Ishikawa (cell line): Measurements from ENCODE around the gene GNAO1.

Source experiments
- CEBPB ChIP-seq: IDR thresholded peaks from 2 replicates; pipeline ENCODE4 v1.6.1; 2012
- CREB1 ChIP-seq: IDR thresholded peaks from 2 replicates; pipeline ENCODE4 v1.6.1; 2012; ENCODE audit warnings: low read depth
- EGR1 ChIP-seq: IDR thresholded peaks from 2 replicates; pipeline ENCODE4 v1.6.1; 2012
- EP300 ChIP-seq: IDR thresholded peaks from 2 replicates; pipeline ENCODE4 v1.6.1; 2012; ENCODE audit warnings: borderline replicate concordance
- FOXM1 ChIP-seq: IDR thresholded peaks from 2 replicates; pipeline ENCODE4 v1.6.1; 2012; ENCODE audit warnings: low read depth, borderline replicate concordance
- NFIC ChIP-seq: IDR thresholded peaks from 2 replicates; pipeline ENCODE4 v1.6.1; 2012
- RAD21 ChIP-seq: IDR thresholded peaks from 2 replicates; pipeline ENCODE4 v1.6.1; 2012; ENCODE audit warnings: low read depth
- TAF1 ChIP-seq: IDR thresholded peaks from 2 replicates; pipeline ENCODE4 v1.6.1; 2012; ENCODE audit warnings: low read depth, mild to moderate bottlenecking
- TCF12 ChIP-seq: IDR thresholded peaks from 2 replicates; pipeline ENCODE4 v1.6.1; 2012; ENCODE audit warnings: low read depth
- TEAD4 ChIP-seq: IDR thresholded peaks from 2 replicates; pipeline ENCODE4 v1.6.1; 2012
- YY1 ChIP-seq: IDR thresholded peaks from 2 replicates; pipeline ENCODE4 v1.6.1; 2012; ENCODE audit warnings: low read depth
- ZBTB7A ChIP-seq: IDR thresholded peaks from 2 replicates; pipeline ENCODE4 v1.6.1; 2012; ENCODE audit warnings: low read depth
- TF ChIP-seq, protein P1 (sequence below): IDR thresholded peaks from 2 replicates; pipeline ENCODE4 v1.6.1; 2012
- TF ChIP-seq, protein P2 (sequence below): IDR thresholded peaks from 2 replicates; pipeline ENCODE4 v1.6.1; 2012; ENCODE audit warnings: low read depth, mild to moderate bottlenecking
- TF ChIP-seq, protein P3 (sequence below): IDR thresholded peaks from 2 replicates; pipeline ENCODE4 v1.6.1; 2012

The GNAO1 gene

DNA sequence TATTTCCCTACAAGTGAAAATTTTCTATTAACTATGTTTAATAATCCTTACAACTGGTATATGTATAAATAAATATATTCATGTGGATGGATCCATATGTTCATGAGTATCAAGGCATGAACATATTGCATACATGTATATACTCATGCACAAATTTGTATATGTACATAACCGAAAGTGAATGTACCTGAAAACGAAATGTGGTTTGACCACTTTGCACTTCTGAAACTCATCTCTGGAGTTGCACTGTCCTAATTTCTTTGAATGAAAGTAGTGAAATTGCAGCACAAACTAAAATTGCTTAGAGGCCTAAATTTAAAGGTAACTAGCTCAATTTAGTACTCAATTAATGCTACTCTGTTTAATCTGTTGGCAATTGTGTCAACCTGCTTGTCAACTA lies 27.4 kb upstream of the GNAO1 start:
- no peak for TF ChIP-seq CREB1
- no peak for TF ChIP-seq FOXM1
- TF ChIP-seq EP300 = no peak
- TF ChIP-seq ZBTB7A = no peak
- TF ChIP-seq CEBPB = no peak
- TF ChIP-seq TAF1 = no peak
- no peak for TF ChIP-seq TCF12
- TF ChIP-seq, protein P1, sequence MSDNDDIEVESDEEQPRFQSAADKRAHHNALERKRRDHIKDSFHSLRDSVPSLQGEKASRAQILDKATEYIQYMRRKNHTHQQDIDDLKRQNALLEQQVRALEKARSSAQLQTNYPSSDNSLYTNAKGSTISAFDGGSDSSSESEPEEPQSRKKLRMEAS = no peak
- TF ChIP-seq EGR1 = no peak
- TF ChIP-seq, protein P2, sequence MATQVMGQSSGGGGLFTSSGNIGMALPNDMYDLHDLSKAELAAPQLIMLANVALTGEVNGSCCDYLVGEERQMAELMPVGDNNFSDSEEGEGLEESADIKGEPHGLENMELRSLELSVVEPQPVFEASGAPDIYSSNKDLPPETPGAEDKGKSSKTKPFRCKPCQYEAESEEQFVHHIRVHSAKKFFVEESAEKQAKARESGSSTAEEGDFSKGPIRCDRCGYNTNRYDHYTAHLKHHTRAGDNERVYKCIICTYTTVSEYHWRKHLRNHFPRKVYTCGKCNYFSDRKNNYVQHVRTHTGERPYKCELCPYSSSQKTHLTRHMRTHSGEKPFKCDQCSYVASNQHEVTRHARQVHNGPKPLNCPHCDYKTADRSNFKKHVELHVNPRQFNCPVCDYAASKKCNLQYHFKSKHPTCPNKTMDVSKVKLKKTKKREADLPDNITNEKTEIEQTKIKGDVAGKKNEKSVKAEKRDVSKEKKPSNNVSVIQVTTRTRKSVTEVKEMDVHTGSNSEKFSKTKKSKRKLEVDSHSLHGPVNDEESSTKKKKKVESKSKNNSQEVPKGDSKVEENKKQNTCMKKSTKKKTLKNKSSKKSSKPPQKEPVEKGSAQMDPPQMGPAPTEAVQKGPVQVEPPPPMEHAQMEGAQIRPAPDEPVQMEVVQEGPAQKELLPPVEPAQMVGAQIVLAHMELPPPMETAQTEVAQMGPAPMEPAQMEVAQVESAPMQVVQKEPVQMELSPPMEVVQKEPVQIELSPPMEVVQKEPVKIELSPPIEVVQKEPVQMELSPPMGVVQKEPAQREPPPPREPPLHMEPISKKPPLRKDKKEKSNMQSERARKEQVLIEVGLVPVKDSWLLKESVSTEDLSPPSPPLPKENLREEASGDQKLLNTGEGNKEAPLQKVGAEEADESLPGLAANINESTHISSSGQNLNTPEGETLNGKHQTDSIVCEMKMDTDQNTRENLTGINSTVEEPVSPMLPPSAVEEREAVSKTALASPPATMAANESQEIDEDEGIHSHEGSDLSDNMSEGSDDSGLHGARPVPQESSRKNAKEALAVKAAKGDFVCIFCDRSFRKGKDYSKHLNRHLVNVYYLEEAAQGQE = no peak
- no peak for TF ChIP-seq TEAD4
- no peak for TF ChIP-seq NFIC
- no peak for TF ChIP-seq YY1
- TF ChIP-seq, protein P3, sequence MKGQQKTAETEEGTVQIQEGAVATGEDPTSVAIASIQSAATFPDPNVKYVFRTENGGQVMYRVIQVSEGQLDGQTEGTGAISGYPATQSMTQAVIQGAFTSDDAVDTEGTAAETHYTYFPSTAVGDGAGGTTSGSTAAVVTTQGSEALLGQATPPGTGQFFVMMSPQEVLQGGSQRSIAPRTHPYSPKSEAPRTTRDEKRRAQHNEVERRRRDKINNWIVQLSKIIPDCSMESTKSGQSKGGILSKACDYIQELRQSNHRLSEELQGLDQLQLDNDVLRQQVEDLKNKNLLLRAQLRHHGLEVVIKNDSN = no peak
- TF ChIP-seq RAD21 = no peak

DNA sequence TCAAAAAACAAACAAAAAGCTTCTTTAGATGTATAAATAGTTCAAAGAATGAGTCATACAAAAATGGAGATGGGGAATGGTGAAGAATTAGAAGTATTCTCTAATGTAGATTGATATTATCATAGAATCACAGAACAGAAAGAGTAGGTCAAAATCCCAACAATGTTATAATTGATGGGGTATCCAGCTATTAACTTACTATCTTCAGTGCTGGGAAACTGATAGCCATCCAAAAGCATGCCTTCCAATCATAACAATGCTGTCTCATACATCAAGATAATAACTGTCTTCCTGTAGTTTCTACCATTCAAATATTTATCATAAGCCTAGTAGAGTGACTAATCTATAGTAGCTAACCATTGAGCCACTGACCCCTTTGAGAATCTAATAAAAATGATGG lies 26.7 kb upstream of the GNAO1 start:
- TF ChIP-seq TCF12 = no peak
- TF ChIP-seq TAF1 = no peak
- TF ChIP-seq CEBPB = no peak
- TF ChIP-seq RAD21 = no peak
- TF ChIP-seq ZBTB7A = no peak
- TF ChIP-seq NFIC = no peak
- TF ChIP-seq FOXM1 = no peak
- no peak for TF ChIP-seq TEAD4

DNA sequence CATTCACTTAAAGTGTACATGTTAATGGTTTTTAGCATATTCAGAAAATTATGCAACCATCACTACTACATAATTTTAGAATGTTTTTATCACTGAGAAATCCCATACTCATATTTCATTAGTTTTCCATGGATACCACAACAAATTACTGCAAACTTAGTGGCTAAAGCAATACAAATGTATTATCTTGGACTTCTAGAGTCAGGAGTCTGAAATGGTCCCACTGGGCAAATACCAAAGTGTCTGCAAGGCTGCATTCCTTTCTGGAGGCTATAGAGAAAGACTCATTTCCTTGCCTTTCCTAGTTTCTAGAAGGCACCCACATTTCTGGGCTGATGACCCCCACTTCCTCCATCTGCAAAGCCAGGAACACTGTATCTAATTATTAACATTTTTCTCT lies 16.9 kb upstream of the GNAO1 start:
- TF ChIP-seq EP300 = no peak
- no peak for TF ChIP-seq TEAD4
- no peak for TF ChIP-seq RAD21
- TF ChIP-seq EGR1 = no peak
- no peak for TF ChIP-seq TCF12
- TF ChIP-seq TAF1 = no peak
- TF ChIP-seq YY1 = no peak
- TF ChIP-seq, protein P2 = no peak
- no peak for TF ChIP-seq CEBPB
- no peak for TF ChIP-seq FOXM1
- TF ChIP-seq CREB1 = no peak
- TF ChIP-seq ZBTB7A = no peak
- TF ChIP-seq, protein P1 = no peak
- no peak for TF ChIP-seq NFIC

DNA sequence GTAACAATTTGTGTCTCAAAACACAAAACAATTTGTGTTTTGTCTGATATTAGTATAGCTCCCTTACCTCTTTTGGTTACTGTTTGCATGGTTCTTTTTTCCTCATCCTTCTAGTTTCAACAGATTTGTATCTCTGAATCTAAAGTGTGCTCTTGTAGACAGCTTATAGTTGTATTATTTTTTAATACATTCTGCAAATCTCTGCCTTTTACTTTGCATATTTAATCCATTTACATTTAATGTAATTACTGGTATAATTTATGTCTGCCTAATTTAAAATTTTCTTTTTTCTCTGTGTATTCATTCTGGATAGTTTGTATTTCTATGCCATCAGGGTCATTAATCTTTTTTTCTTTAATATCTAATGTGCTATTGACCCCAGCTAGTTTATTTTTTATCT lies 9.9 kb upstream of the GNAO1 start:
- TF ChIP-seq EP300 (no peak), RAD21 (no peak)
- TF ChIP-seq, protein P2 = no peak

DNA sequence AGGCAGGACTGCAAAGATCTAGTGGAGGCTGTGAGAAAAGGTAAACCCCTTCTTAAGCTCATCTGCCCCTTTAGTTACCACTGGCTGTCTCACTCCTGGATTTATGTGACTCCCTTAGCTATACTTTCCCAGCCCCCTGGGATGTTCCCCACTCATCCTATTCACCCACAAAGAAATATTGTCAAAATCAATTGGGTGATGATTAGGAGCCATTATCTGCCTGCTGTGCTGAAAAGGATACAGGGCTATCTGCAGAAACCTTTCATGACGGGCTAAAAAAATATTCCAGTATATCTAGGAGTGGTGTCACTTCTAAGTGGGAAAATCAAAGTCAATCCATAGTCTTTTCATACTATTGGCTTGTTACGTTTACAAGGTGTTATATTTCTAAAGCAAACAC lies 8.0 kb upstream of the GNAO1 start:
- TF ChIP-seq EP300 (no peak), FOXM1 (no peak), YY1 (no peak), TEAD4 (no peak)
